ENCODE measurements around the gene ACOT11. TPM values are rescaled to one million over a fixed set of nuclear protein-coding genes. Genes with fewer than 3 reads are reported as not detected.

ACOT11 gene
- total and polyA plus RNA-seq, 2 of the 4 experiments (the other 2 are of a cell fraction) = 2.5 to 2.7 TPM

GRCh38 chr1:54566438-54567141 lies 18.6 kb downstream of the ACOT11 start:
- Histone ChIP-seq H4K5ac (ENCODE audit: low read depth, low read length) (no peak overlapping the region), H3K18ac (ENCODE audit: low read depth, low read length) (no peak overlapping the region), H3K14ac (replicated peaks; ENCODE audit: low read depth, low read length) (no peak overlapping the region), H2BK15ac (ENCODE audit: low read depth, low read length) (no peak overlapping the region), H4K8ac (ENCODE audit: low read depth in 2 of 2, low read length in 2 of 2) (no peak overlapping the region), H3K9me1 (ENCODE audit: insufficient read depth, low read length) (no peaks in the 10 kb centered on the region; the same call in 1 of the 2 replicates), H2AFZ (replicated peaks; ENCODE audit: low read length, poor library complexity) (no peak overlapping the region), H3K4me1 (ENCODE audit: control insufficient read depth, insufficient read depth, low read length) (peaks cover 3% of the 10 kb centered on the region; the same call in 1 of the 2 replicates), H2BK20ac (ENCODE audit: low read depth, low read length) (no peak overlapping the region), H2AK9ac (replicated peaks; ENCODE audit: low read depth, low read length, poor library complexity) (no peak overlapping the region), H2BK120ac (ENCODE audit: low read depth, low read length) (no peak overlapping the region), H2BK5ac (ENCODE audit: low read depth, low read length, poor library complexity, severe bottlenecking) (no peak overlapping the region), H3K27me3 (ENCODE audit: control insufficient read depth, insufficient read depth, low read length) (no peaks in the 10 kb centered on the region), H3K79me1 (ENCODE audit: low read depth in 1 of 2, low read length in 2 of 2) (no peaks in the 10 kb centered on the region), H3K9ac (ENCODE audit: low read depth, low read length) (no peak overlapping the region), H3K23ac (ENCODE audit: low read depth, low read length) (no peak overlapping the region), H3K4me2 (ENCODE audit: low read depth, low read length) (no peak overlapping the region), H4K20me1 (ENCODE audit: insufficient read depth, low read length) (no peaks in the 10 kb centered on the region), H3K27ac (ENCODE audit: insufficient read depth, low read length) (no peak overlapping the region), H3K56ac (ENCODE audit: extremely low read depth, insufficient read depth, low read length) (no peak overlapping the region), H4K91ac (ENCODE audit: insufficient read depth, low read depth, low read length) (no peak overlapping the region), H2AK5ac (ENCODE audit: low read depth, low read length) (no peak overlapping the region), H3K9me3 (ENCODE audit: control insufficient read depth, insufficient read depth, low read length) (no peaks in the 10 kb centered on the region), H3K4ac (ENCODE audit: low read depth, low read length) (no peak overlapping the region), H3K4me3 (ENCODE audit: insufficient read depth, low read depth, low read length) (no peak overlapping the region), H3K36me3 (ENCODE audit: control insufficient read depth, insufficient read depth, low read length) (no peaks in the 10 kb centered on the region)
- TF ChIP-seq POLR2A (IDR thresholded peaks at IDR 0.05; ENCODE audit: low read depth, low read length) = no peak
- no peak for TF ChIP-seq MAZ (IDR thresholded peaks at IDR 0.05; ENCODE audit: borderline replicate concordance, low read depth, low read length)
- BruUV-seq (replicated peaks) = no TSS peak
- ChIA-PET POLR2A (ENCODE audit: unreplicated experiment) (no interaction called here), CTCF (interaction anchor here (0.6 kb wide), 3 partner anchors 22 to 525 kb away, joined by 3 to 6 read pairs (median 4); no protein-coding TSS in a partner anchor)
- in situ Hi-C loops (cut with MboI; ENCODE audit: low sequenced_read_pairs) (no loop called here), intact Hi-C loops (cut with micrococcal nuclease) (no loop called here), dilution Hi-C loops (cut with HindIII; ENCODE audit: low sequenced_read_pairs, unreplicated experiment) (no loop called here)
- no CpG with 5 or more reads among the region's 5 CpGs for whole genome bisulfite sequencing, 2 experiments (ENCODE audit: extremely low coverage in 2 of 2, insufficient read length in 1 of 2)
- DNase-seq (no peak), ATAC-seq (ENCODE audit: low read depth) (no peak)
